ENCODE results near the gene CENPW.

CENPW gene

DNA sequence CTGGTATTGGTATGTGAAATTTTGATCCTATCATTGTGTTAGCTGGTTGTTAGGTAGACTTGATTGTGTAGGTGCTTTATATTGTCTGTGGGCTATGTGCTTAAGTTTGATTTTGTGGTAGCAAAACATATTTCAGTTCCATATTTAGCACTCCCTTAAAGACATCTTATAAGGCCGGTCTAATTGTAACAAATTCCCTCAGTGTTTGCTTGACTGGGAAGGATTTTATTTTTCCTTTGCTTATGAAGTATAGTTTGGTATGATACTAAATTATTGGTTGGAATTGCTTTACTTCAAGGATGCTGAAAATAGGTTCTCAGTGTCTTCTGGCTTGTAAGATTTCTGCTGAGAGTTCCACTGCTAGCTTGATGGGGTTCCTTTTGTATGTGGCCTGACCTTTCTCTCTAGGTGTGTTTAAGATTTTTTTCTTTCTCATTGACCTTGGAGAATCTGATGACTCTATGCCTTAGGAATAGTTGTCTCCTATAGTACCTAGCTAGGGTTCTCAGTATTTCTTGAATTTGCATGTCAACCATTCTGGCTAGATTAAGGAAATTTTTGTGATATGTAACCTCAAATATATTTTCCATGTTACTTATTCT, 20.1 kb downstream of the CENPW start:
- peak; percentile 20 for DNase-seq
- no peak overlapping the region for H3K4ac ChIP-seq (ENCODE audit: low read depth, low read length)
- WGBS (ENCODE audit: extremely low coverage, insufficient coverage, low lambda C conversion rate) = no CpG with 5 or more reads among the region's 1 CpG

GRCh38 chr6:126361832-126362440, 22.0 kb downstream of the CENPW start:
- DNase-seq = no peak
- H3K18ac ChIP-seq (ENCODE audit: low read length) = no peak overlapping the region

More for the DNA sequence above, 20.1 kb downstream of the CENPW start:
- Histone ChIP-seq H3K4me3 (ENCODE audit: low read length) (no peak overlapping the region), H4K5ac (ENCODE audit: low read length) (no peak overlapping the region), H3K36me3 (ENCODE audit: control insufficient read depth, insufficient read depth, low read length) (no peaks in the 10 kb centered on the region), H3K4me2 (ENCODE audit: low read length) (no peak overlapping the region), H2BK15ac (replicated peaks; ENCODE audit: low read depth) (no peak overlapping the region), H3K18ac (ENCODE audit: low read length) (no peak overlapping the region), H3K79me2 (ENCODE audit: control insufficient read depth, insufficient read depth, low read length) (no peaks in the 10 kb centered on the region), H3K27ac (ENCODE audit: low read depth, low read length) (no peak overlapping the region), H3K27me3 (ENCODE audit: insufficient read depth, low read length, poor library complexity) (no peaks in the 10 kb centered on the region), H3K23ac (ENCODE audit: low read length) (no peak overlapping the region), H2BK5ac (ENCODE audit: low read length) (no peak overlapping the region), H3K4me1 (ENCODE audit: control insufficient read depth, low read depth, low read length) (no peaks in the 10 kb centered on the region), H4K8ac (ENCODE audit: low read depth, low read length) (no peak overlapping the region), H2BK120ac (ENCODE audit: low read depth, low read length) (no peak overlapping the region), H3K79me1 (ENCODE audit: low read length) (peaks cover 2% of the 10 kb centered on the region), H3K9ac (ENCODE audit: low read length) (no peak overlapping the region), H2AK5ac (ENCODE audit: low read length) (no peak overlapping the region), H3K56ac (ENCODE audit: low read length) (no peak overlapping the region)

GRCh38 chr6:126367849-126368248, 27.9 kb downstream of the CENPW start:
- Histone ChIP-seq H3K18ac (ENCODE audit: low read length) (no peak overlapping the region), H3K27me3 (ENCODE audit: insufficient read depth, low read length, poor library complexity) (no peaks in the 10 kb centered on the region), H3K4ac (ENCODE audit: low read depth, low read length) (no peak overlapping the region), H4K8ac (ENCODE audit: low read depth, low read length) (no peak overlapping the region), H2AK5ac (ENCODE audit: low read length) (no peak overlapping the region), H3K4me2 (ENCODE audit: low read length) (no peak overlapping the region), H3K4me1 (ENCODE audit: control insufficient read depth, low read depth, low read length) (no peaks in the 10 kb centered on the region), H2BK120ac (ENCODE audit: low read depth, low read length) (no peak overlapping the region), H3K9ac (ENCODE audit: low read length) (no peak overlapping the region), H3K79me1 (ENCODE audit: low read length) (no peaks in the 10 kb centered on the region), H3K79me2 (ENCODE audit: control insufficient read depth, insufficient read depth, low read length) (no peaks in the 10 kb centered on the region), H3K36me3 (ENCODE audit: control insufficient read depth, insufficient read depth, low read length) (no peaks in the 10 kb centered on the region), H2BK15ac (replicated peaks; ENCODE audit: low read depth) (no peak overlapping the region), H3K27ac (ENCODE audit: low read depth, low read length) (no peak overlapping the region), H4K5ac (ENCODE audit: low read length) (no peak overlapping the region), H2BK5ac (ENCODE audit: low read length) (no peak overlapping the region), H3K4me3 (ENCODE audit: low read length) (no peak overlapping the region), H3K56ac (ENCODE audit: low read length) (no peak overlapping the region), H3K23ac (ENCODE audit: low read length) (no peak overlapping the region)
- no peak for DNase-seq
- WGBS (ENCODE audit: extremely low coverage, insufficient coverage, low lambda C conversion rate) = no CpG with 5 or more reads among the region's 4 CpGs

More at GRCh38 chr6:126361832-126362440, 22.0 kb downstream of the CENPW start:
- Histone ChIP-seq H3K4me1 (ENCODE audit: control insufficient read depth, low read depth, low read length) (no peaks in the 10 kb centered on the region), H3K4ac (ENCODE audit: low read depth, low read length) (no peak overlapping the region), H2BK15ac (replicated peaks; ENCODE audit: low read depth) (no peak overlapping the region), H3K56ac (ENCODE audit: low read length) (no peak overlapping the region), H3K79me1 (ENCODE audit: low read length) (peaks cover 2% of the 10 kb centered on the region), H3K4me2 (ENCODE audit: low read length) (no peak overlapping the region), H2BK5ac (ENCODE audit: low read length) (no peak overlapping the region), H3K27me3 (ENCODE audit: insufficient read depth, low read length, poor library complexity) (no peaks in the 10 kb centered on the region), H3K27ac (ENCODE audit: low read depth, low read length) (no peak overlapping the region), H3K4me3 (ENCODE audit: low read length) (no peak overlapping the region), H4K5ac (ENCODE audit: low read length) (no peak overlapping the region), H3K23ac (ENCODE audit: low read length) (no peak overlapping the region), H4K8ac (ENCODE audit: low read depth, low read length) (no peak overlapping the region), H2BK120ac (ENCODE audit: low read depth, low read length) (no peak overlapping the region), H3K9ac (ENCODE audit: low read length) (no peak overlapping the region), H3K79me2 (ENCODE audit: control insufficient read depth, insufficient read depth, low read length) (no peaks in the 10 kb centered on the region), H2AK5ac (ENCODE audit: low read length) (no peak overlapping the region), H3K36me3 (ENCODE audit: control insufficient read depth, insufficient read depth, low read length) (no peaks in the 10 kb centered on the region)
- no CpG with 5 or more reads among the region's 3 CpGs for WGBS (ENCODE audit: extremely low coverage, insufficient coverage, low lambda C conversion rate)

DNA sequence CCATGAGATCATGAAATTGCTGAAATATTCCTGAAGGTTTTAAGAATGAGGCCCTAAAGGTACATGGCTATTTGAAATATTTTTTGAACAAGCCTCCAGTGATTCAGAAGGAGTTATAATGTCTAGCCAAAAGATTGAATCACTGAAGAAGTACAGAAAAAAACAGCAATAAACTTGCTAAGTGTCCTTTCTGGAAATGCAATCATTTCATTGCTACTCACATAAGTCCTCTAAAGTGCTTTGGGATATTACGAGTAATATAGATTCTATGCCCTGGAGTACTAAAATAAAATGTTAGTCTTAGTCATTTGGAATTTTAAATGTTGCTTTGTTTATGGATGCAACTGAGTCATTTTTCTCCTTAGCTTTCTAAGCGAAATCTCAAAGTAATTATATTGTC, 32.7 kb downstream of the CENPW start:
- H4K5ac ChIP-seq (ENCODE audit: low read length) = no peak overlapping the region
- no peaks in the 10 kb centered on the region for H3K79me1 ChIP-seq (ENCODE audit: low read length)
- no peak overlapping the region for H3K56ac ChIP-seq (ENCODE audit: low read length)
- H3K4me3 ChIP-seq (ENCODE audit: low read length) = no peak overlapping the region
- no peak overlapping the region for H2AK5ac ChIP-seq (ENCODE audit: low read length)
- no peak overlapping the region for H2BK15ac ChIP-seq (replicated peaks; ENCODE audit: low read depth)
- no peak overlapping the region for H3K9ac ChIP-seq (ENCODE audit: low read length)
- DNase-seq = no peak
- no peak overlapping the region for H2BK5ac ChIP-seq (ENCODE audit: low read length)
- no peak overlapping the region for H3K27ac ChIP-seq (ENCODE audit: low read depth, low read length)
- H3K4me1 ChIP-seq (ENCODE audit: control insufficient read depth, low read depth, low read length) = no peaks in the 10 kb centered on the region
- H3K79me2 ChIP-seq (ENCODE audit: control insufficient read depth, insufficient read depth, low read length) = no peaks in the 10 kb centered on the region
- H3K4ac ChIP-seq (ENCODE audit: low read depth, low read length) = no peak overlapping the region
- WGBS (ENCODE audit: extremely low coverage, insufficient coverage, low lambda C conversion rate) = no CpG with 5 or more reads among the region's 2 CpGs
- no peaks in the 10 kb centered on the region for H3K36me3 ChIP-seq (ENCODE audit: control insufficient read depth, insufficient read depth, low read length)
- H4K8ac ChIP-seq (ENCODE audit: low read depth, low read length) = no peak overlapping the region
- no peak overlapping the region for H3K4me2 ChIP-seq (ENCODE audit: low read length)
- H3K27me3 ChIP-seq (ENCODE audit: insufficient read depth, low read length, poor library complexity) = no peaks in the 10 kb centered on the region
- H2BK120ac ChIP-seq (ENCODE audit: low read depth, low read length) = no peak overlapping the region
- no peak overlapping the region for H3K18ac ChIP-seq (ENCODE audit: low read length)
- no peak overlapping the region for H3K23ac ChIP-seq (ENCODE audit: low read length)

GRCh38 chr6:126373344-126373743, 33.4 kb downstream of the CENPW start:
- Histone ChIP-seq H3K56ac (ENCODE audit: low read length) (no peak overlapping the region), H3K79me2 (ENCODE audit: control insufficient read depth, insufficient read depth, low read length) (no peaks in the 10 kb centered on the region), H3K4me1 (ENCODE audit: control insufficient read depth, low read depth, low read length) (no peaks in the 10 kb centered on the region), H4K8ac (ENCODE audit: low read depth, low read length) (no peak overlapping the region), H2AK5ac (ENCODE audit: low read length) (no peak overlapping the region), H3K18ac (ENCODE audit: low read length) (no peak overlapping the region), H3K27ac (ENCODE audit: low read depth, low read length) (no peak overlapping the region), H3K36me3 (ENCODE audit: control insufficient read depth, insufficient read depth, low read length) (no peaks in the 10 kb centered on the region), H3K27me3 (ENCODE audit: insufficient read depth, low read length, poor library complexity) (no peaks in the 10 kb centered on the region), H2BK5ac (ENCODE audit: low read length) (no peak overlapping the region), H3K23ac (ENCODE audit: low read length) (no peak overlapping the region), H2BK120ac (ENCODE audit: low read depth, low read length) (no peak overlapping the region), H3K4me3 (ENCODE audit: low read length) (no peak overlapping the region), H3K4me2 (ENCODE audit: low read length) (no peak overlapping the region), H4K5ac (ENCODE audit: low read length) (no peak overlapping the region), H3K9ac (ENCODE audit: low read length) (no peak overlapping the region), H3K4ac (ENCODE audit: low read depth, low read length) (no peak overlapping the region), H2BK15ac (replicated peaks; ENCODE audit: low read depth) (no peak overlapping the region), H3K79me1 (ENCODE audit: low read length) (no peaks in the 10 kb centered on the region)
- DNase-seq = no peak
- WGBS (ENCODE audit: extremely low coverage, insufficient coverage, low lambda C conversion rate) = no CpG with 5 or more reads among the region's 4 CpGs

GRCh38 chr6:126374372-126374771, 34.5 kb downstream of the CENPW start:
- Histone ChIP-seq H3K4ac (ENCODE audit: low read depth, low read length) (no peak overlapping the region), H3K9ac (ENCODE audit: low read length) (no peak overlapping the region), H3K79me1 (ENCODE audit: low read length) (no peaks in the 10 kb centered on the region), H2BK5ac (ENCODE audit: low read length) (no peak overlapping the region), H3K4me2 (ENCODE audit: low read length) (no peak overlapping the region), H3K27me3 (ENCODE audit: insufficient read depth, low read length, poor library complexity) (no peaks in the 10 kb centered on the region), H2BK15ac (replicated peaks; ENCODE audit: low read depth) (no peak overlapping the region), H3K18ac (ENCODE audit: low read length) (no peak overlapping the region), H3K79me2 (ENCODE audit: control insufficient read depth, insufficient read depth, low read length) (no peaks in the 10 kb centered on the region), H4K5ac (ENCODE audit: low read length) (no peak overlapping the region), H3K23ac (ENCODE audit: low read length) (no peak overlapping the region), H3K4me1 (ENCODE audit: control insufficient read depth, low read depth, low read length) (no peaks in the 10 kb centered on the region), H2AK5ac (ENCODE audit: low read length) (no peak overlapping the region), H3K36me3 (ENCODE audit: control insufficient read depth, insufficient read depth, low read length) (no peaks in the 10 kb centered on the region), H4K8ac (ENCODE audit: low read depth, low read length) (no peak overlapping the region), H3K27ac (ENCODE audit: low read depth, low read length) (no peak overlapping the region), H3K4me3 (ENCODE audit: low read length) (no peak overlapping the region), H2BK120ac (ENCODE audit: low read depth, low read length) (no peak overlapping the region), H3K56ac (ENCODE audit: low read length) (no peak overlapping the region)
- no peak for DNase-seq
- no CpG with 5 or more reads among the region's 1 CpG for WGBS (ENCODE audit: extremely low coverage, insufficient coverage, low lambda C conversion rate)

Data from mesendoderm (in vitro differentiated cells).